ENCODE data around the gene ATP2B3. TPM values are rescaled to one million over a fixed set of nuclear protein-coding genes. Genes with fewer than 3 reads are reported as not detected.

ATP2B3 gene
- total and polyA plus RNA-seq, 8 donors: 0.03 to 0.12 (median 0.04) TPM; not detected in 2

- H3K27me3 ChIP-seq: peaks cover 0 to under 1% (median 0%) of the 10 kb centered on the region in 4 donors
- FAIRE-seq (no peak), DNase-seq (no peak), ATAC-seq (no peak)
- no peaks in the 10 kb centered on the region for H3K9me3 ChIP-seq
- no peaks in the 10 kb centered on the region for H3K36me3 ChIP-seq
- H3K4me3 ChIP-seq: no peak overlapping the region
- H3K4me1 ChIP-seq: no peaks in the 10 kb centered on the region
- intact Hi-C loops (cut with DNase I): no loop called here
- WGBS, 2 donors: 78 to 80% methylated on average over 14 of the region's 14 CpGs
- no peak for TF ChIP-seq CTCF (IDR thresholded peaks at IDR 0.05)
- H3K27ac ChIP-seq: no peak overlapping the region
These were observed 7.8 kb upstream of the ATP2B3 start for GRCh38 chrX:153509592-153509991.

- no peak overlapping the region for H3K27ac ChIP-seq
- no peaks in the 10 kb centered on the region for H3K36me3 ChIP-seq
- FAIRE-seq (no peak), ATAC-seq (no peak), DNase-seq (no peak)
- no peak for TF ChIP-seq CTCF (IDR thresholded peaks at IDR 0.05)
- H3K9me3 ChIP-seq: no peaks in the 10 kb centered on the region
- 70 to 75% methylated on average over 11 of the region's 11 CpGs for WGBS, 2 donors
- intact Hi-C loops (cut with DNase I): no loop called here
- no peak overlapping the region for H3K4me3 ChIP-seq
- H3K4me1 ChIP-seq: no peaks in the 10 kb centered on the region
- peaks cover 0 to 5% (median 0%) of the 10 kb centered on the region in 4 donors for H3K27me3 ChIP-seq
These were observed 7.1 kb upstream of the ATP2B3 start for GRCh38 chrX:153510383-153510782.

DNA sequence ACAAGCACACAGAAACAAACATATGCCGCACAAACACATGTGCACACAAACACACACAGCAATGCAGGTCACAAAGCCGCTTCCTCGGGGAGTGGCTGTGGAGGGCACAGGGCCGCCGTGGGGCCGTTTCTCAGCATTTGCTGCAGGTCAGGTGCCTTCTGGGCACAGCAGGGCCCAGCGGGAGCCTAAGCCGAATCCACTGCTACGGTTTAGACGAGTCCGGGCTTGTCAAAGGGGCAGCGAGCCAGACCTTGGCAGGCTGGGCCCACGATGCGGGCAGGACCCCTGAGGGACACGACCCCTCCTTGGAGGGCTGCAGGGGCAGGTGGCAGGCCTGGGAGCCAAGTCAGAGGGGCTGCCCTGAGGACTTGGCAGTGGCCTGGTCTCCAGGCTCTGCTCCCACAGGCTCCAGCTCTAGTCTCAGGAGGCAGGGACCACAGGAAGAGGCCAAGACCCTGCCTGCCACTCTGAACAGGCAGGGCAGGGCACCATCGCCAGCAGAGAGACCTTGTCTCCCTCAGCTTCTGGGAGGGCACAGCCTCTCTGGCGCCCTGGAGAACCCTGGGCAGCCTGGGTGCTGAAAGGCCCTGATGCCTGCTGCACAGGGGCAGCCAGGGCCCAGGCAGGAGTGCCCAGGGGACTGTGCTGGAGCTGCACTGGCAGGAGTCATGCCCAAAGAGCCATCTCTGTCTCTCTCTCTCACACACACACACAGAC lies 5.5 kb upstream of the ATP2B3 start:
- TF ChIP-seq CTCF (IDR thresholded peaks at IDR 0.05): no peak
- WGBS, 2 donors: 77 to 82% methylated on average over 17 of the region's 17 CpGs

GRCh38 chrX:153512501-153512893 lies 4.9 kb upstream of the ATP2B3 start:
- TF ChIP-seq CTCF (IDR thresholded peaks at IDR 0.05): no peak
- intact Hi-C loops (cut with DNase I): no loop called here
- Histone ChIP-seq H3K27ac (no peak overlapping the region), H3K9me3 (no peaks in the 10 kb centered on the region), H3K4me1 (no peaks in the 10 kb centered on the region), H3K27me3 (peaks cover 0 to 5% (median 0%) of the 10 kb centered on the region in 4 donors), H3K4me3 (no peak overlapping the region), H3K36me3 (no peaks in the 10 kb centered on the region)
- DNase-seq: no peak
- WGBS, 2 donors: 59 to 70% methylated on average over 3 of the region's 3 CpGs
- no peak for ATAC-seq
- FAIRE-seq: no peak

More for the DNA sequence above, 5.5 kb upstream of the ATP2B3 start:
- ATAC-seq: no peak
- no peak overlapping the region for H3K27ac ChIP-seq
- H3K4me3 ChIP-seq: no peak overlapping the region
- no peak for DNase-seq
- no peaks in the 10 kb centered on the region for H3K4me1 ChIP-seq
- H3K27me3 ChIP-seq: peaks cover 0 to 5% (median 0%) of the 10 kb centered on the region in 4 donors
- no peak for FAIRE-seq
- no peaks in the 10 kb centered on the region for H3K9me3 ChIP-seq
- intact Hi-C loops (cut with DNase I): no loop called here
- no peaks in the 10 kb centered on the region for H3K36me3 ChIP-seq

GRCh38 chrX:153513265-153513664 lies 4.2 kb upstream of the ATP2B3 start:
- H3K4me1 ChIP-seq: no peaks in the 10 kb centered on the region
- FAIRE-seq (no peak), DNase-seq (no peak), ATAC-seq (no peak)
- no peak overlapping the region for H3K27ac ChIP-seq
- no peak for TF ChIP-seq CTCF (IDR thresholded peaks at IDR 0.05)
- intact Hi-C loops (cut with DNase I): no loop called here
- peaks cover 0 to 5% (median under 1%) of the 10 kb centered on the region in 4 donors for H3K27me3 ChIP-seq
- no peaks in the 10 kb centered on the region for H3K36me3 ChIP-seq
- no peaks in the 10 kb centered on the region for H3K9me3 ChIP-seq
- H3K4me3 ChIP-seq: no peak overlapping the region
- WGBS, 2 donors: 71 to 73% methylated on average over 5 of the region's 5 CpGs
